Gastroesophageal sphincter (tissue), 2 donors: ENCODE results near the gene TMEM123.

ENCODE experiments used
- EP300 ChIP-seq: sonication (generic); formaldehyde crosslinking; IDR thresholded peaks from one replicate; pipeline ENCODE4 v1.6.1; 2017; ENCODE audit warnings: antibody characterized with exemption, mild to moderate bottlenecking
- POLR2A ChIP-seq, 2 donors: fragments of 450-650 bp; IDR thresholded peaks; one replicate each; pipeline ENCODE4 v1.6.1; 2017; ENCODE audit warnings: antibody characterized with exemption in 2 of 2, mild to moderate bottlenecking in 2 of 2, moderate library complexity in 1 of 2
- POLR2AphosphoS5 ChIP-seq: sonication (generic); formaldehyde crosslinking; IDR thresholded peaks from one replicate; pipeline ENCODE4 v1.6.1; 2017; ENCODE audit warnings: antibody characterized with exemption

- TF ChIP-seq POLR2A (IDR thresholded peaks at IDR 0.05): no peak
- TF ChIP-seq POLR2AphosphoS5: no peak
- no peak for TF ChIP-seq EP300
Measured at GRCh38 chr11:102467853-102468580, 15.5 kb upstream of the TMEM123 start.
